Psoas muscle (tissue), 8 donors: Measurements from ENCODE around the gene ADAMTSL2. TPM values are rescaled to one million over a fixed set of nuclear protein-coding genes. Genes with fewer than 3 reads are reported as not detected.

Experiments used
- ATAC-seq, 4 donors: fragments of 200-7000 bp; cut with Tn5 transposase; one replicate each; pipeline ENCODE4 v1.9.1; 2020; ENCODE audit warnings: moderate library complexity in 3 of 4, mild to moderate bottlenecking in 2 of 4
- DNase-seq, 2 donors: peaks; one replicate each; pipeline ENCODE4 v3.0.0-alpha.2; 2020
- H3K27ac ChIP-seq: fragments of 200-600 bp; one replicate; pipeline ENCODE4 v1.8.0; 2022
- H3K27me3 ChIP-seq, 3 donors: fragments of 200-600 bp in 1 of 3; one replicate each; pipeline versions ENCODE4 v1.6.1 to v1.8.0; 2013 to 2022; ENCODE audit warnings: low read length in 2 of 3, mild to moderate bottlenecking in 2 of 3, moderate library complexity in 1 of 3; ENCODE audit not compliant: insufficient read depth in 3 of 3
- H3K36me3 ChIP-seq, 2 donors: fragments of 200-600 bp in 1 of 2; one replicate each; pipeline versions ENCODE4 v1.6.1 to v1.8.0; 2013 to 2022; ENCODE audit warnings: low read depth in 1 of 2, mild to moderate bottlenecking in 1 of 2, moderate library complexity in 1 of 2; ENCODE audit not compliant: insufficient read depth in 1 of 2
- H3K4me1 ChIP-seq: fragments of 200-600 bp; one replicate; pipeline ENCODE4 v1.8.0; 2022
- H3K4me3 ChIP-seq: fragments of 200-600 bp; one replicate; pipeline ENCODE4 v1.8.0; 2022; ENCODE audit warnings: mild to moderate bottlenecking
- H3K9me3 ChIP-seq: fragments of 200-600 bp; one replicate; pipeline ENCODE4 v1.8.0; 2022
- WGBS, 3 donors: extraction: QIAGEN DNeasy Blood & Tissue Kit; methylation state at CpG; one replicate each; pipeline versions ENCODE4 v1.1.6 to v1.1.7; 2013; 5-methylcytosine and 5-hydroxymethylcytosine counted together
- intact Hi-C, 2 donors: fragments of 100-400 bp; cut with DNase I; formaldehyde crosslinking; loops; one replicate each; pipeline versions ENCODE4 v1.11.0 to v1.14.2; 2022
- polyA plus RNA-seq, 3 donors: library from polyadenylated mRNA; stranded (reverse); fragments of 200-250 nt; gene quantifications; one replicate each; pipeline ENCODE4 v1.2.3, GENCODE V29; 2013
- total RNA-seq, 4 donors: library from RNA; stranded (reverse); fragmentation: NEBNext Ultra II Directional in 2 of 4; extraction: Animal tissue kit (Norgen Biotek cat#: 25700) in 2 of 4; gene quantifications; one replicate each; pipeline versions ENCODE4 v1.2.1 to v1.2.4, GENCODE V29; 2021 to 2023
- TF ChIP-seq, protein P1 (sequence below): fragments of 200-600 bp; IDR thresholded peaks from one replicate; pipeline ENCODE4 v1.8.0; 2022; ENCODE audit warnings: antibody characterized with exemption
- donor health status: healthy with polysubstance abuse.
- donor health status: DM: no; HTN: no; CAD: no; lungs with moderate emphysema.
- donor health status: Bipolar disorder and iron deficiency.
- donor health status: healthy.
- donor health status: DM: yes; HTN: yes; CAD: no.
- donor health status: DM: no; HTN: no; CAD: no.
- donor health status: DM: no; HTN: no; CAD: no.
- donor health status: DM: yes; HTN: yes; CAD: no.

The ADAMTSL2 gene
- total and polyA plus RNA-seq, 7 donors: 0.21 to 5.4 (median 0.71) TPM

DNA sequence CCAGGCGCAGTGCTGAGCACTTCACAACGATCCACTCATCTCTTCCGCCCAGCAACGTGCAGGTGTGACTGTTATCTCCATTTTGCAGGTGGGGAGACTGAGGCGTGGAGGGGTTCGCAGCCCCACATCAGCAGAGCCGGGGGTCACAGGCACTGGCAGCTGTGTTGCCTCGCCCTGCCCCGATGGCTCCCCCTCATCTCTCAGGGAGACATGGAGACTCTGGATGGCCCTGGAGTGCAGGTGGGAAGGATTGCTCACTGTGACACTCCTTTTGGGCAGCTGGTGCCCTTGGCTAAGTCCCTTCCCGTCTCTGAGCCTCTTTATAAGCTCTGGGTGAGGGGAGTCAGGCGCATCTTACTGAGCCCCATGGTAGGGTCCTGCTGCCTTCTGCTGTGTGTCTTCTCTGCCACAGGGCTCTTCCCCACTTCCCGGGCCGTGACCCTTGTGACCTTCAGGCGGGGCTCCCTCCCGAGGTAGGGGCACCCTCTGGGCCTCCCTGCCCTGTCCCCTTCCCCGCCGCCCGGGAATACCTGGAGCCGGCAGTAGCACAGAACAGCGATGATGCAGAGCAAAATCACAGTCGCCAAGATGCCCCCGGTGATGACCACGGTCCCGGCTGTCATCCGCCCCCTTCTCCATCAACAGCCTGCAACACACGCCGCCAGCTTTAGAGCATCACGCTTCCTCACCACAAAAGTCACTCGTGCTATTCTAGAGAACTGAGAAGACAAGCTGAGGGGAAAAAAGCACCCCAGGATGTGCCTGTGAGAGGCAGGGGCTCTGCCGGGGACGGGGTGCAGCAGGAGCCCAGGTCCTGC is 45.3 kb downstream of the ADAMTSL2 start:
- H3K4me1 ChIP-seq: peaks cover 1% of the 10 kb centered on the region
- no peak for DNase-seq
- H3K36me3 ChIP-seq: no peaks in the 10 kb centered on the region
- ATAC-seq: no peak
- intact Hi-C loops: no loop called here
- H3K4me3 ChIP-seq: no peak overlapping the region
- H3K27me3 ChIP-seq: peaks cover 0 to 52% (median 10%) of the 10 kb centered on the region in 3 donors
- TF ChIP-seq, protein P1, sequence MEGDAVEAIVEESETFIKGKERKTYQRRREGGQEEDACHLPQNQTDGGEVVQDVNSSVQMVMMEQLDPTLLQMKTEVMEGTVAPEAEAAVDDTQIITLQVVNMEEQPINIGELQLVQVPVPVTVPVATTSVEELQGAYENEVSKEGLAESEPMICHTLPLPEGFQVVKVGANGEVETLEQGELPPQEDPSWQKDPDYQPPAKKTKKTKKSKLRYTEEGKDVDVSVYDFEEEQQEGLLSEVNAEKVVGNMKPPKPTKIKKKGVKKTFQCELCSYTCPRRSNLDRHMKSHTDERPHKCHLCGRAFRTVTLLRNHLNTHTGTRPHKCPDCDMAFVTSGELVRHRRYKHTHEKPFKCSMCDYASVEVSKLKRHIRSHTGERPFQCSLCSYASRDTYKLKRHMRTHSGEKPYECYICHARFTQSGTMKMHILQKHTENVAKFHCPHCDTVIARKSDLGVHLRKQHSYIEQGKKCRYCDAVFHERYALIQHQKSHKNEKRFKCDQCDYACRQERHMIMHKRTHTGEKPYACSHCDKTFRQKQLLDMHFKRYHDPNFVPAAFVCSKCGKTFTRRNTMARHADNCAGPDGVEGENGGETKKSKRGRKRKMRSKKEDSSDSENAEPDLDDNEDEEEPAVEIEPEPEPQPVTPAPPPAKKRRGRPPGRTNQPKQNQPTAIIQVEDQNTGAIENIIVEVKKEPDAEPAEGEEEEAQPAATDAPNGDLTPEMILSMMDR: no peak
- no peaks in the 10 kb centered on the region for H3K9me3 ChIP-seq
- no peak overlapping the region for H3K27ac ChIP-seq
- 77 to 81% (median 78%) methylated on average over 31 of the region's 31 CpGs for WGBS, 3 donors

DNA sequence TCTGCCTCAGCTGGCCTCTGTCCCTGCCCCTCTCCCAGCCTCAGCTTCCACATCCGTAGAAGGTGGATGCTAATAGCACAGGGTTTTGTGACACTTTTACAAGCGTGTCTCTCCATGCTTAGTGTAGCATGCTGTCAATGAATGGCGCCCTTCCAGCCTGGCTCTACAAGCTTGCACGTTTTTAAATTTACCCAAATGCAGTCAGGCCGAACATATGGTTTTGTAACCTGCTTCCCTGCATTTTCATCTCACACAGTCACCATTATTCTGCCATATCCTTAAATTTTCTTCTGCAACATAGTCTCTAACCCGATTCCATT is 45.9 kb downstream of the ADAMTSL2 start:
- H3K27me3 ChIP-seq: peaks cover 0 to 52% (median 13%) of the 10 kb centered on the region in 3 donors

DNA sequence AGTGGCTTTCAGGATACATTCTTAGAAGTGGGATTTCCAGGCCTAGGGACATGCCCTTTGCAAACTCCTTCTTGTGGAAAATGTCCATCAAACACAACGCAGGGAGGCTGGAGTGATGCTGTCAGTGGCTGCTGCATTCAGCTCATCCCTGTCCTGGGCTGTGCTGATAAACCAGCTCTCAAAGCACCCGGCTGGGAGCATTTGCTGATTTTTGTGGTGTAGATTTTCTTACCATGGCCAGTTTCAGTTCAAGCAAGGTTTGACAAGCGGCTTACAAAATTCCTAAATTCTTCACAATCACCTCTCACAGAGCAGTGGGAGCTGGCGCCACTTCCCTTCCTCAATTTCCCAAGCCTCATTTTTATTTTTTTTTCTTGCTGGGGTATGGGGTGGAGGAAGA is 46.5 kb downstream of the ADAMTSL2 start:
- ATAC-seq (no peak), DNase-seq (no peak)
- intact Hi-C loops: no loop called here
- Histone ChIP-seq H3K4me1 (peaks cover 3% of the 10 kb centered on the region), H3K4me3 (no peak overlapping the region), H3K9me3 (no peaks in the 10 kb centered on the region), H3K27ac (no peak overlapping the region), H3K36me3 (no peaks in the 10 kb centered on the region), H3K27me3 (peaks cover 0 to 52% (median 15%) of the 10 kb centered on the region in 3 donors)
- TF ChIP-seq, protein P1: no peak
- 79 to 85% (median 84%) methylated on average over 4 of the region's 4 CpGs for WGBS, 3 donors

More for the DNA sequence above, 45.9 kb downstream of the ADAMTSL2 start:
- DNase-seq (no peak), ATAC-seq (no peak)
- Histone ChIP-seq H3K4me3 (no peak overlapping the region), H3K27ac (no peak overlapping the region), H3K36me3 (no peaks in the 10 kb centered on the region), H3K9me3 (no peaks in the 10 kb centered on the region), H3K4me1 (peaks cover 3% of the 10 kb centered on the region)
- intact Hi-C loops: no loop called here
- 62 to 74% (median 63%) methylated on average over 6 of the region's 6 CpGs for WGBS, 3 donors
- TF ChIP-seq, protein P1: no peak

DNA sequence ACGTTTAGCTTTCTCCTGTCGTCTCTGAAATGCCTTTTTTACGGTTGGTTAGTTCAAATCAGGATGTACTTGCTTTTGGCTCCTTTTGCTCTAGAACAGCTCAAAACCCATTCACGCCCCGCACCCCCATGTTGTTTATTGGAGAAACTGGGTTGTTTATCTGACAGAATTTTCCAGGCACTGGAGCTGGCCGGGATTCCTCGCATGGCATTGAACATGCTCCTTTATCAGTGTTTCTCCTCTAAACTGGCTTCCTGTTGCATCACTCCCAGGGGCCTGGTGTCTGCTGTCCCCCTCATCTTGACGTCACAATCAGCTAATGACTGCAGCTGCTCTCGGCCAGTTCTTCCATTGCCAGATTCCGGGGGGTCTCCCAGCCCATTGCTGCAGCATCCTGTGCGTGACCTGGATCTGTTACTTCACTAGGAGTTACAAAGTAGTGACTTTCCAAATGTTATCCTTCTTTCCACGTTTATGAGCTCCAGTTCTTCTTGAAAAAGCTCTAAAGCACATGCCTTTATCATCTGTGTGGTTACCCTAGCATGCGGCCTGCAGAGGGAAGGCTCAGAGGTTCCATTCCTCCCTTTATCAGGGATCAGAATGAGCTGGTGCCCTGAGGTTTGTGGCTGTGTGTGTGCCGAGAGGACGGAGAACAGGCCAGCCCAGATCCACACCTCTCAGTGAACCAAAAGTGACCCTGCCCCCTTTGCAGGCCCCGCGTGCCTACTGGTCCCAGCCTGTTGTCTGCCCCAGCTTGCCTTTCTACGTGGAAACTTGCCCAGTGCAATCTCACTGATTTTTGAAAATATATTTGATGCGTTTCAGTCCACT is 47.2 kb downstream of the ADAMTSL2 start:
- TF ChIP-seq, protein P1: no peak
- no peak for ATAC-seq
- DNase-seq: no peak
- intact Hi-C loops: no loop called here
- Histone ChIP-seq H3K27ac (no peak overlapping the region), H3K36me3 (no peaks in the 10 kb centered on the region), H3K4me1 (peaks cover 3% of the 10 kb centered on the region), H3K9me3 (no peaks in the 10 kb centered on the region), H3K27me3 (peaks cover 0 to 59% (median 17%) of the 10 kb centered on the region in 3 donors), H3K4me3 (no peak overlapping the region)
- 80 to 88% (median 83%) methylated on average over 19 of the region's 19 CpGs for WGBS, 3 donors
